WTC11 (cell line): ENCODE results near the gene GJD2. TPM values are rescaled to one million over a fixed set of nuclear protein-coding genes. Genes with fewer than 3 reads are reported as not detected.
A peak's percentile ranks its signal among the peaks of the same experiment; 100 is the strongest.

ENCODE experiments used
- ATAC-seq: fragments of 200-7000 bp; cut with Tn5 transposase; 2 replicates; pipeline ENCODE4 v1.10.0; 2021; ENCODE audit warnings: mild to moderate bottlenecking, moderate library complexity
- CTCF ChIA-PET: fragments of 300-600 bp; sonication (Branson Sonifier 250); formaldehyde crosslinking; loops from one replicate; lab custom pipeline; 2021; ENCODE audit warnings: antibody characterized with exemption; lab: Charles Lee
- POLR2A ChIA-PET: fragments of 350-600 bp; sonication (Branson Sonifier 250); formaldehyde crosslinking; loops from one replicate; lab custom pipeline; 2021; ENCODE audit warnings: antibody characterized with exemption; lab: Charles Lee
- DNase-seq: peaks from one replicate; pipeline ENCODE4 v3.0.0; 2021; ENCODE audit warnings: low spot score
- H3K27ac Mint-ChIP-seq: 2 replicates; pipeline ENCODE4 v1.8.0; 2021; ENCODE audit warnings: mixed read lengths
- H3K27me3 Mint-ChIP-seq: 2 replicates; pipeline ENCODE4 v1.8.0; 2021; ENCODE audit warnings: low read depth, mild to moderate bottlenecking, moderate library complexity, mixed read lengths
- H3K36me3 Mint-ChIP-seq: 2 replicates; pipeline ENCODE4 v1.8.0; 2021; ENCODE audit warnings: mixed read lengths
- H3K4me1 Mint-ChIP-seq: 2 replicates; pipeline ENCODE4 v1.8.0; 2022; ENCODE audit warnings: mixed read lengths
- H3K4me3 Mint-ChIP-seq: 2 replicates; pipeline ENCODE4 v1.8.0; 2021; ENCODE audit warnings: mild to moderate bottlenecking, moderate library complexity, mixed read lengths
- H3K9me3 Mint-ChIP-seq: 2 replicates; pipeline ENCODE4 v1.8.0; 2021; ENCODE audit warnings: mixed read lengths
- CDX4 ChIP-seq: fragments of 250-450 bp; sonication (Bioruptor Pico); IDR thresholded peaks from 2 replicates; pipeline ENCODE4 v1.9.0; 2021; ENCODE audit warnings: moderate library complexity, mild to moderate bottlenecking, inconsistent platforms, borderline replicate concordance
- CREB1 ChIP-seq: sonication (generic); formaldehyde crosslinking; IDR thresholded peaks from 2 replicates; pipeline ENCODE4 v1.8.0; 2023; ENCODE audit warnings: mild to moderate bottlenecking, missing genetic modification reagents
- FOXK1 ChIP-seq: sonication (generic); formaldehyde crosslinking; IDR thresholded peaks from 2 replicates; pipeline ENCODE4 v1.8.0; 2022; ENCODE audit warnings: mild to moderate bottlenecking, moderate library complexity, missing genetic modification reagents
- HMGA2 ChIP-seq: fragments of 250-450 bp; sonication (Bioruptor Pico); IDR thresholded peaks from 2 replicates; pipeline ENCODE4 v1.4.0; 2021; ENCODE audit warnings: mild to moderate bottlenecking, moderate library complexity
- HMGXB4 ChIP-seq: sonication (generic); formaldehyde crosslinking; IDR thresholded peaks from 2 replicates; pipeline ENCODE4 v1.8.1; 2023; ENCODE audit warnings: mild to moderate bottlenecking, moderate library complexity, missing genetic modification reagents
- JAZF1 ChIP-seq: fragments of 250-450 bp; sonication (Bioruptor Pico); IDR thresholded peaks from 2 replicates; pipeline ENCODE4 v1.9.0; 2021; ENCODE audit warnings: moderate library complexity, mild to moderate bottlenecking, inconsistent platforms
- MYBL2 ChIP-seq: sonication (generic); formaldehyde crosslinking; IDR thresholded peaks from 2 replicates; pipeline ENCODE4 v1.8.1; 2023; ENCODE audit warnings: mild to moderate bottlenecking, moderate library complexity, missing genetic modification reagents
- NFYB ChIP-seq: sonication (generic); formaldehyde crosslinking; conservative IDR thresholded peaks from 2 replicates; pipeline ENCODE4 v1.8.0; 2022; ENCODE audit warnings: low read depth, missing genetic modification reagents
- NR2C2 ChIP-seq: sonication (generic); formaldehyde crosslinking; IDR thresholded peaks from 2 replicates; pipeline ENCODE4 v1.8.0; 2022; ENCODE audit warnings: mild to moderate bottlenecking, missing genetic modification reagents
- PRRX2 ChIP-seq: fragments of 250-450 bp; sonication (Bioruptor Pico); IDR thresholded peaks from 2 replicates; pipeline ENCODE4 v1.8.0; 2021; ENCODE audit warnings: mild to moderate bottlenecking
- SMAD3 ChIP-seq: sonication (generic); formaldehyde crosslinking; IDR thresholded peaks from 2 replicates; pipeline ENCODE4 v1.8.0; 2022; ENCODE audit warnings: missing genetic modification reagents, mild to moderate bottlenecking, borderline replicate concordance
- TEAD4 ChIP-seq: sonication (generic); formaldehyde crosslinking; IDR thresholded peaks from 2 replicates; pipeline ENCODE4 v1.8.0; 2022; ENCODE audit warnings: mild to moderate bottlenecking, missing genetic modification reagents
- ZMAT4 ChIP-seq: fragments of 250-450 bp; sonication (Bioruptor Pico); IDR thresholded peaks from 2 replicates; pipeline ENCODE4 v1.9.0; 2021; ENCODE audit warnings: mild to moderate bottlenecking
- ZNF281 ChIP-seq: sonication (generic); formaldehyde crosslinking; IDR thresholded peaks from 2 replicates; pipeline ENCODE4 v1.8.0; 2023; ENCODE audit warnings: mild to moderate bottlenecking, missing genetic modification reagents
- ZNF396 ChIP-seq: fragments of 250-450 bp; sonication (Bioruptor Pico); IDR thresholded peaks from 2 replicates; pipeline ENCODE4 v1.8.0; 2021; ENCODE audit warnings: mild to moderate bottlenecking, moderate library complexity, borderline replicate concordance
- ZNF416 ChIP-seq: fragments of 250-450 bp; sonication (Bioruptor Pico); IDR thresholded peaks from 2 replicates; pipeline ENCODE4 v1.9.0; 2021; ENCODE audit warnings: mild to moderate bottlenecking, inconsistent platforms
- total RNA-seq: library from RNA; stranded (reverse); gene quantifications from 3 replicates; pipeline ENCODE4 v1.2.3, GENCODE V29; 2021

The GJD2 gene
- total RNA-seq, 1 experiment from 2014 or later: 0.22 TPM

- no peak overlapping the region for H3K4me3 Mint-ChIP-seq
- ATAC-seq (no peak), DNase-seq (no peak)
- no peak overlapping the region for H3K27ac Mint-ChIP-seq
- POLR2A ChIA-PET: no interaction called here
- CTCF ChIA-PET: no interaction called here
- peaks cover 3% of the 10 kb centered on the region; the same call in 1 of the 2 replicates for H3K4me1 Mint-ChIP-seq
- H3K9me3 Mint-ChIP-seq: no peaks in the 10 kb centered on the region
- TF ChIP-seq MYBL2 (CRISPR knock-in tag): no peak
- no peak for TF ChIP-seq JAZF1 (CRISPR knock-in tag)
- no peaks in the 10 kb centered on the region for H3K36me3 Mint-ChIP-seq
- H3K27me3 Mint-ChIP-seq: peaks cover 50% of the 10 kb centered on the region
Observed at GRCh38 chr15:34749691-34750090, 5.1 kb downstream of the GJD2 start.

GRCh38 chr15:34739346-34739745 is 15.5 kb downstream of the GJD2 start:
- ATAC-seq: no peak
- POLR2A ChIA-PET: no interaction called here
- TF ChIP-seq HMGXB4 (CRISPR knock-in tag) (no peak), MYBL2 (CRISPR knock-in tag) (no peak), HMGA2 (CRISPR knock-in tag) (no peak), PRRX2 (CRISPR knock-in tag) (no peak), CDX4 (CRISPR knock-in tag) (no peak)
- TF ChIP-seq, all 79 proteins: peak for 0
- CTCF ChIA-PET: no interaction called here
- H3K27ac Mint-ChIP-seq: no peak overlapping the region
- no peak for DNase-seq
- H3K27me3 Mint-ChIP-seq: peaks cover 6% of the 10 kb centered on the region; the same call in 1 of the 2 replicates
- H3K4me1 Mint-ChIP-seq: 0 out of 2 replicates have a peak, but pooled peaks cover 2% of the 10 kb centered on the region
- H3K36me3 Mint-ChIP-seq: no peaks in the 10 kb centered on the region
- H3K4me3 Mint-ChIP-seq: no peak overlapping the region
- no peaks in the 10 kb centered on the region for H3K9me3 Mint-ChIP-seq

- H3K4me1 Mint-ChIP-seq: 0 out of 2 replicates have a peak, but pooled peaks cover 2% of the 10 kb centered on the region
- H3K27ac Mint-ChIP-seq: no peak overlapping the region
- TF ChIP-seq CDX4 (CRISPR knock-in tag): no peak
- TF ChIP-seq, all 79 proteins: peak for 0
- DNase-seq (no peak), ATAC-seq (no peak)
- Mint-ChIP-seq H3K4me3 (no peak overlapping the region), H3K9me3 (no peaks in the 10 kb centered on the region), H3K27me3 (peaks cover 2% of the 10 kb centered on the region; the same call in 1 of the 2 replicates), H3K36me3 (no peaks in the 10 kb centered on the region)
- POLR2A ChIA-PET: no interaction called here
- CTCF ChIA-PET: interaction anchor here (0.6 to 1.3 kb wide), 2 partner anchors 30 to 486 kb away, joined by 3 to 5 read pairs; no protein-coding TSS in a partner anchor
Observed at GRCh38 chr15:34738002-34738401, 16.8 kb downstream of the GJD2 start.

GRCh38 chr15:34737477-34737876 is 17.3 kb downstream of the GJD2 start:
- no peaks in the 10 kb centered on the region for H3K36me3 Mint-ChIP-seq

More at GRCh38 chr15:34737477-34737876, 17.3 kb downstream of the GJD2 start:
- Mint-ChIP-seq H3K4me3 (no peak overlapping the region), H3K27ac (no peak overlapping the region), H3K9me3 (peaks cover under 1% of the 10 kb centered on the region; the same call in 1 of the 2 replicates), H3K4me1 (peaks cover 4% of the 10 kb centered on the region), H3K27me3 (peaks cover 2% of the 10 kb centered on the region; the same call in 1 of the 2 replicates)
- ATAC-seq (peak; percentile 30; the same call in 1 of the 2 replicates), DNase-seq (no peak)
- TF ChIP-seq SMAD3: no peak
- TF ChIP-seq HMGXB4 (CRISPR knock-in tag): no peak
- TF ChIP-seq TEAD4: no peak
- TF ChIP-seq ZNF396: no peak
- no peak for TF ChIP-seq NFYB (CRISPR knock-in tag)
- TF ChIP-seq CREB1: no peak
- no peak for TF ChIP-seq ZMAT4 (CRISPR knock-in tag)
- TF ChIP-seq FOXK1: no peak
- no peak for TF ChIP-seq NR2C2 (CRISPR knock-in tag)
- TF ChIP-seq ZNF416 (CRISPR knock-in tag): no peak
- no peak for TF ChIP-seq ZNF281 (CRISPR knock-in tag)
- CTCF ChIA-PET: interaction anchor here (0.6 to 1.3 kb wide), 2 partner anchors 29 to 487 kb away, joined by 3 to 5 read pairs; no protein-coding TSS in a partner anchor
- POLR2A ChIA-PET: interaction anchor here (0.5 kb wide), 1 partner anchor 1266 kb away, joined by 3 read pairs; no protein-coding TSS in a partner anchor
